NCI-H1436 treated with DMSO at 0.1 percent for 48 hours (cell line): Measurements from ENCODE around the gene STRADB.
"Not testable (repeated sequence)": the region's sequence is repeated elsewhere in the genome, so short reads cannot be mapped to it uniquely, and the experiment has no call there.

Experiments used
- DNase-seq: peaks from one replicate; lab custom pipeline; 2025; lab: John Stamatoyannopoulos, UW

Gene STRADB

DNA sequence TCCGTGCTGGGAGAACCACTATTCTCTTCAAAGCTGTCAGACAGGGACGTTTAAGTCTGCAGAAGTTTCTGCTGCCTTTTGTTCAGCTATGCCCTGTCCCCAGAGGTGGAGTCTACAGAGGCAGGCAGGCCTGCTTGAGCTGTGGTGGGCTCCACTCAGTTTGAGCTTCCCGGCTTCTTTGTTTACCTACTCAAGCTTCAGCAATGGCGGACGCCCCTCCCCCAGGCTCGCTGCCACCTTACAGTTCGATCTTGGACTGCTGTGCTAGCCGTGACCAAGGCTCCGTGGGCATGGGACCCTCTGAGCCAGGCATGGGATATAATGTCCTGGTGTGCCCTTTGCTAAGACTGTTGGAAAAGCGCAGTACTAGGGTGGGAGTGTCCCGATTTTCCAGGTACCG is 21.2 kb upstream of the STRADB start:
- not testable (repeated sequence) for DNase-seq

GRCh38 chr2:201430839-201431238 is 20.7 kb upstream of the STRADB start:
- no peak for DNase-seq

DNA sequence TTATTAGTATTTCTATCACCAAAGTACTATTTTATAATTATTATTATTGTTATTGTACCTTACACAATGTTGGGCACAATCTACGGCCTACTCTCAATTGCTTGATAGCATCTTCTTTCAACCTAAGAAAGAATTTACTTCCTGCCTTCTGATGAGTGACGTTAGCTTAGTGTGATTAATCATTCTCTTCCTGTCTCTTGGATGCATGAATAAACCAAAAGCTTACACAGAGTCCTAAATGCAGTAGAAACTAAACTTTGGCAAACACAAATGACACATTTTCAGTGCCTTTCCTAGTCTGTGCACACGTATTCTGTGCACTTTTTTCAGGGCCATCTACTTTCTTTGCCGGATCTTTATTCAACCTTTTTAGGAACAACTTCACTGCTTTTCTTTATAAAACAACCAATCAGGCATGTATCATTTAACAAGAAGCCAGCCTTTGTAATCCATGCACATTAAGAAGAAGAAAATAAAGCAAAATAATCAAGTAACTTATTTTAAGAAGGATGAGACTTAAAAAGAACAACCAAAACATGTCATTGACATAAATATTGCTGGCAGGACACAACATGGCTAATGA is 19.4 kb upstream of the STRADB start:
- DNase-seq: no peak

- DNase-seq: no peak
These were observed 18.7 kb upstream of the STRADB start for GRCh38 chr2:201432621-201433393.

GRCh38 chr2:201433394-201433995 is 18.0 kb upstream of the STRADB start:
- no peak for DNase-seq

DNA sequence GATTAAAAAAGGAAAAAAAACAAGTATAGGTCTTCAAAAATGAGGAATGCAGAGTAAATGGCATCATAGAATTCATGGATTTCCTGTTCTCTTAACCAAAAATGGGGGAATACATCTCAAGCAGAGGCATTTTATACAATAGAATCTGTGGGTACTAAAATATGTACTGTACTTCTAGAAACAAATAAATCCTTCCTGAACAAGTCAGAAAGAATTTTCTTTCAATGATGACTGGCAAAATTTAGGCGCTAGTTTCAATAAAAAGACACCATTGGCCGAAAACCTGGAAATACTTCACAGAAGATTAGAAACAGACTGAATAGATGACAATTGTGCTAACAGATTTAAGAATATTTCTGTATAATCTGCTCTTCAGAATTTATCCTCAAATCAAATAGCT is 15.4 kb upstream of the STRADB start:
- DNase-seq: no peak

DNA sequence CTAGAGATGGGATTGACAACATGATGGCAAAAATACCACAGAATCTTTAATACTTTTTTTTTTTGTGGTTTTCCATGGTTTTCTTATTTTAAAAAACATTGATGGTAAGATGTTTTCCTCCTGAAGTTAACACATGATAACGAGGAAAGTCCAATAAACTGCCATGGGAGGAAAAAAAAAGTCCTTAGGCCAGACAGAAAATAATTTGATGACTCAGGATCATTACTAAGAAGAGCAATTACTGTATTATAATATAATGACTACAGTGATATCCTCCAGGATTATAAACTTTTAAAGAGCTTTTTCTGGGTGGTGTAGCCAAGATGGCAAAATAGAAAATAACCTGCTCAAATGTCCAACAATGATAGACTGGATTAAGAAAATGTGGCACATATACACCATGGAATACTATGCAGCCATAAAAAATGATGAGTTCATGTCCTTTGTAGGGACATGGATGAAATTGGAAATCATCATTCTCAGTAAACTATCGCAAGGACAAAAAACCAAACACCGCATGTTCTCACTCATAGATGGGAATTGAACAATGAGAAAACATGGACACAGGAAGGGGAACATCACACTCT is 12.1 kb upstream of the STRADB start:
- not testable (repeated sequence) for DNase-seq

- no peak for DNase-seq
These were observed 11.4 kb upstream of the STRADB start for GRCh38 chr2:201440182-201440581.

- DNase-seq: no peak
These were observed 10.1 kb upstream of the STRADB start for GRCh38 chr2:201441409-201441808.

DNA sequence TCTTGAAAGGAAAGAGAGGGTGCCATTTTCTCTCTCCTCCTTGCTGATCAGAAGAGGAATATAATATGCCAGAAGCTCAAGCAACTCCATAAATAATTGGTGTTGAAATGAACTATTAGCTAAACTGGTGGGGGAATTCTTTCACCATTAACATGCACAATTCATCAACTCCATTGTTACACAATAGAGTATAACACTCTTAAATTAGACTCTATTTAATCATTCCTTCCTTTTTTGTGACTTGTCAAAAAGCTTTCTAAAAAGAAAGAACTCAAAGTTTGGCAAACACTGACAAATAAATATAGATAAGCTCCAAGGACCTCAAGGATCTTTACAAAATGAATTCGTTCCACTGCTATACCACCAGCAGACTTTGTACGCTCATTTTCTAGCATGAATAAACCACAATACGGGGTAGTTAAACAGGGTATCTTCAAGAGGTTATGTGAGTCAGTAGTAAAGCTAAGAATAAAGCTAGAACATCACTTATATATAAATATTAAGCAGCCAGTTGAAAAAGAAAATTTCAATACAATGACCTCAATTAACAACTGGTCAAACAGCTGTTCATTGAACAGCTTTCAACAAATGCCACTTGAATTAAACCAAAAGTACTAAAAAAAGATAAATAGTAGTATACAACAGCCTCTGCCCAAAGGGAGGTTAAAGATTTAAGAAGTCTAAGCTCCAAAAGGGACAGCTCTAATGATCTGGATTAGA is 6.6 kb upstream of the STRADB start:
- no peak for DNase-seq

- DNase-seq: no peak
These were observed 4.5 kb upstream of the STRADB start for GRCh38 chr2:201447086-201447485.

- DNase-seq: no peak
These were observed 3.5 kb upstream of the STRADB start for GRCh38 chr2:201448061-201448460.

- no peak for DNase-seq
These were observed 2.8 kb upstream of the STRADB start for GRCh38 chr2:201448701-201449100.

- no peak for DNase-seq
These were observed 617 bp upstream of the STRADB start for GRCh38 chr2:201450954-201451291.

- DNase-seq: no peak
These were observed 750 bp downstream of the STRADB start for GRCh38 chr2:201452058-201452921.

GRCh38 chr2:201452922-201453643 is 1.5 kb downstream of the STRADB start:
- no peak for DNase-seq

GRCh38 chr2:201458381-201458780 is 6.8 kb downstream of the STRADB start:
- DNase-seq: no peak

- no peak for DNase-seq
These were observed 9.0 kb downstream of the STRADB start for GRCh38 chr2:201460532-201460931.

DNA sequence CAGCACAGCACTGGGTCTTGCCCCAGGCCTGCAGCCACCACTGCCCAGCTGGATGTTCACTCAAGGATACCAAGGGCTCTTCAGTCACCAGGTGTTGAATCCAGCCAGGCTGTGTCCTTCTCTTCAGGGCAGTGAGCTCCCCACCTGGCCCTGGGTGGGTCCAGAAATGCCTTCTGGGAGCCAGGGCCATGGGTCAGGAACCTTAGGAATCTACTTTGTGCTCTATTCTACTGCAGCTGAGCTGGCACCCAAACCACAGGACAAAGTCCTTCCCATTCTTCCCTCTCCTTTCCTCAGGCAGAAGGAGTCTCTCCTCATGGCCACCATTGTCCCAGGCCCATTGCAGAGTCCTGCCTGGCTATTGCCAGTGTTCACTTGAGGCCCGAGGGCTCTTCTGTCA is 13.0 kb downstream of the STRADB start:
- no peak for DNase-seq

DNA sequence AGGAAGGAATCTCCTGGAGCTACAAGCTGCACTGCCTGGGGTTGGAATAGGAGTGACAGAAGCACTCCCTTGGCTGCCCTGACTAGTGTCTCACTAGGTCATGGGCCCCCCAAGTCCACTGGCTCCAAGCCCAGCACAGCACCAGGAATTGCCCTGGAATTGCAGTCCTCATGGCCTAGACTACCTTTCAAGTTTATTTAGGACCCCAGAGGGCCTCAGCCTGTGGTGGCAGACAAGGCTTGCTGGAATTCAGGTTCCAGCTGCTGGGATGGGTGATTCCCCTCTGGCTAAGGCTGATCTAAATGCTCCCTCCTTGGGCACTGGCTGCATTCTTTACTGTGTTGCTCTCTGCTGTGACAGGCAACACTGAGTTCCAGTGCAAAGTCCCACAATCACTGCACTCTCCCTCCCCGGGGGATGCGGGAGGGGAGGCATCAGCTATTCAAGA is 14.0 kb downstream of the STRADB start:
- DNase-seq: no peak
